A549 (cell line): ENCODE results near the gene ZBTB12. TPM values are rescaled to one million over a fixed set of nuclear protein-coding genes. Genes with fewer than 3 reads are reported as not detected.

Experiments
- ATAC-seq, 2 experiments: fragments of 200-7000 bp in 1 of 2; fragments of >200 bp in 1 of 2; cut with Nextera tagmentation in 1 of 2; cut with Tn5 transposase in 1 of 2; 3 replicates each; pipeline versions ENCODE4 v1.8.0 to v1.9.1; 2018 to 2020; ENCODE audit warnings: mild to moderate bottlenecking in 1 of 2, moderate library complexity in 1 of 2
- CTCF ChIA-PET: fragments of 300-600 bp; sonication (Branson Sonifier 250); formaldehyde crosslinking; extraction: SDS; loops from one replicate; lab custom pipeline; 2021; ENCODE audit warnings: antibody characterized with exemption, inconsistent platforms; lab: Yijun Ruan, JAX
- POLR2A ChIA-PET: fragments of 350-600 bp; formaldehyde crosslinking; extraction: SDS; loops from one replicate; lab custom pipeline; 2021; ENCODE audit warnings: antibody characterized with exemption, inconsistent platforms; lab: Yijun Ruan, JAX
- DNase-seq, 2 experiments: peaks; one replicate each; pipeline versions ENCODE4 v3.0.0 to v3.0.0-alpha.2; 2011 to 2016; ENCODE audit warnings: low read depth in 1 of 2, low spot score in 1 of 2
- FAIRE-seq: peaks from 2 replicates; lab custom pipeline; 2011; peaks lifted over from hg19 to GRCh38; lab: Jason Lieb, UNC
- H3K27ac ChIP-seq, 2 experiments: fragments of >200 bp; sonication (Bioruptor Twin); formaldehyde crosslinking; 3 replicates each; pipeline ENCODE4 v1.5.1; 2016 to 2017
- H3K4me1 ChIP-seq: fragments of >200 bp; sonication (Bioruptor Twin); formaldehyde crosslinking; 3 replicates; pipeline ENCODE4 v1.6.1; 2016
- H3K4me2 ChIP-seq: fragments of >200 bp; sonication (Bioruptor Twin); formaldehyde crosslinking; 3 replicates; pipeline ENCODE4 v1.6.1; 2016
- H3K4me3 ChIP-seq: fragments of >200 bp; sonication (Bioruptor Twin); formaldehyde crosslinking; 3 replicates; pipeline ENCODE4 v1.5.1; 2016
- H3K9me3 ChIP-seq: fragments of >200 bp; sonication (Bioruptor Twin); formaldehyde crosslinking; 3 replicates; pipeline ENCODE4 v1.6.1; 2016
- BCL3 ChIP-seq: fragments of >200 bp; sonication (Bioruptor Twin); formaldehyde crosslinking; IDR thresholded peaks from 3 replicates; pipeline ENCODE4 v1.6.1; 2016
- CEBPB ChIP-seq, 2 experiments: fragments of >200 bp in 1 of 2; sonication (Bioruptor Twin) in 1 of 2; formaldehyde crosslinking in 1 of 2; IDR thresholded peaks; 2 replicates each; pipeline ENCODE4 v1.6.1; 2012 to 2016
- CHD2 ChIP-seq: fragments of 150-350 bp; IDR thresholded peaks from 2 replicates; pipeline ENCODE4 v1.6.1; 2014; ENCODE audit warnings: low read length; ENCODE audit not compliant: partially characterized antibody
- CHD4 ChIP-seq: fragments of 200-600 bp; sonication (generic); IDR thresholded peaks from 2 replicates; pipeline ENCODE4 v1.6.1; 2016; ENCODE audit warnings: antibody characterized with exemption, mild to moderate bottlenecking, borderline replicate concordance
- E2F6 ChIP-seq: IDR thresholded peaks from 2 replicates; pipeline ENCODE4 v1.6.1; 2012; ENCODE audit warnings: low read depth, borderline replicate concordance
- EP300 ChIP-seq, 2 experiments: fragments of >200 bp; sonication (Bioruptor Twin); formaldehyde crosslinking; IDR thresholded peaks; 2 replicates in 1 of 2; 3 replicates in 1 of 2; pipeline ENCODE4 v1.6.1; 2016 to 2017
- ESRRA ChIP-seq: fragments of 150-350 bp; IDR thresholded peaks from 2 replicates; pipeline ENCODE4 v1.6.1; 2014; ENCODE audit warnings: mild to moderate bottlenecking, low read length, borderline replicate concordance
- HDAC2 ChIP-seq: fragments of 200-600 bp; sonication (generic); IDR thresholded peaks from 2 replicates; pipeline ENCODE4 v1.6.1; 2016
- HEYL ChIP-seq: fragments of 250-450 bp; sonication (Bioruptor Pico); IDR thresholded peaks from 2 replicates; pipeline ENCODE4 v1.8.0; 2021; ENCODE audit warnings: mild to moderate bottlenecking, moderate library complexity
- HOXB13 ChIP-seq: fragments of 250-450 bp; sonication (Bioruptor Pico); IDR thresholded peaks from 2 replicates; pipeline ENCODE4 v1.5.0; 2020; ENCODE audit warnings: low read depth, mild to moderate bottlenecking, moderate library complexity
- JUN ChIP-seq, 2 experiments: fragments of >200 bp; sonication (Bioruptor Twin); formaldehyde crosslinking; IDR thresholded peaks; 2 replicates in 1 of 2; 3 replicates in 1 of 2; pipeline ENCODE4 v1.6.1; 2016 to 2017
- JUNB ChIP-seq: fragments of >200 bp; sonication (Bioruptor Twin); formaldehyde crosslinking; IDR thresholded peaks from 2 replicates; pipeline ENCODE4 v1.6.1; 2016
- MAZ ChIP-seq: fragments of 150-350 bp; IDR thresholded peaks from 2 replicates; pipeline ENCODE4 v1.6.1; 2014; ENCODE audit warnings: antibody characterized with exemption, low read depth, low read length, borderline replicate concordance
- MYC ChIP-seq: IDR thresholded peaks from 2 replicates; pipeline ENCODE4 v1.6.1; 2012; ENCODE audit warnings: mild to moderate bottlenecking, inconsistent platforms, low read length, improper control_type of control experiment, borderline replicate concordance
- POLR2A ChIP-seq: IDR thresholded peaks from 2 replicates; pipeline ENCODE4 v1.6.1; 2012; ENCODE audit warnings: mild to moderate bottlenecking, low read length
- POLR2AphosphoS2 ChIP-seq: conservative IDR thresholded peaks from 2 replicates; pipeline ENCODE4 v1.6.1; 2012; ENCODE audit warnings: low read length, improper control_type of control experiment, inconsistent platforms
- RFX5 ChIP-seq: fragments of 450-650 bp; IDR thresholded peaks from 2 replicates; pipeline ENCODE4 v1.7.1; 2014; ENCODE audit warnings: antibody characterized with exemption, mild to moderate bottlenecking, moderate library complexity
- SMC3 ChIP-seq: fragments of >200 bp; sonication (Bioruptor Twin); formaldehyde crosslinking; IDR thresholded peaks from 3 replicates; pipeline ENCODE4 v1.6.1; 2018; ENCODE audit warnings: inconsistent platforms
- SREBF2 ChIP-seq: fragments of 450-650 bp; IDR thresholded peaks from 2 replicates; pipeline ENCODE4 v1.6.1; 2014; ENCODE audit warnings: mild to moderate bottlenecking, moderate library complexity
- ZC3H11A ChIP-seq: fragments of 450-650 bp; IDR thresholded peaks from 2 replicates; pipeline ENCODE4 v1.6.1; 2014; ENCODE audit warnings: antibody characterized with exemption, mild to moderate bottlenecking
- ZFP36 ChIP-seq: fragments of 450-650 bp; IDR thresholded peaks from 2 replicates; pipeline ENCODE4 v1.6.1; 2014; ENCODE audit warnings: borderline replicate concordance; ENCODE audit not compliant: partially characterized antibody
- WGBS: methylation state at CpG from one replicate; pipeline ENCODE4 v1.1.6; 2017; ENCODE audit errors: missing lambda C conversion rate; 5-methylcytosine and 5-hydroxymethylcytosine counted together
- polyA plus RNA-seq, 4 experiments: library from polyadenylated mRNA; depleted of rRNA in 3 of 4; stranded (reverse); fragments of >200 nt; fragmentation: RNase III in 1 of 4; extraction: RNeasy Plus Mini Kit Qiagen cat#74134 plus additional on column Dnase treatment in 1 of 4; gene quantifications; 2 replicates in 3 of 4; 3 replicates in 1 of 4; pipeline ENCODE4 v1.2.3, GENCODE V29; 2011 to 2017
- TF ChIP-seq, protein P1 (sequence below): fragments of 150-350 bp; IDR thresholded peaks from 2 replicates; pipeline ENCODE4 v1.6.1; 2014; ENCODE audit warnings: low read depth, mild to moderate bottlenecking, low read length
- TF ChIP-seq, protein P2 (sequence below): fragments of 450-650 bp; IDR thresholded peaks from 2 replicates; pipeline ENCODE4 v1.6.1; 2014; ENCODE audit warnings: antibody characterized with exemption
- TF ChIP-seq, protein P3 (sequence below): IDR thresholded peaks from 2 replicates; pipeline ENCODE4 v1.6.1; 2012

ZBTB12 gene
- polyA plus RNA-seq, 2 of the 4 experiments (the other 2 are of a cell fraction), result 2.2 to 10.0 TPM

GRCh38 chr6:31898383-31899011 is 3.4 kb downstream of the ZBTB12 start:
- CTCF ChIA-PET, result interaction anchor here (0.6 to 1.9 kb wide), 4 partner anchors 15 to 103 kb away, joined by 3 to 14 read pairs (median 5); no protein-coding TSS in a partner anchor
- TF ChIP-seq JUNB, result no peak
- TF ChIP-seq EP300 (IDR thresholded peaks at IDR 0.05), result no peak
- TF ChIP-seq POLR2A, result no peak
- TF ChIP-seq ZFP36, result no peak
- no peak for TF ChIP-seq BCL3
- TF ChIP-seq SMC3, result no peak
- TF ChIP-seq RFX5, result no peak
- no peak for TF ChIP-seq CHD4
- no peak for TF ChIP-seq E2F6
- no peak for TF ChIP-seq HEYL (CRISPR knock-in tag)
- no peak for TF ChIP-seq HDAC2
- no peak for TF ChIP-seq HOXB13 (CRISPR knock-in tag)
- TF ChIP-seq ZC3H11A, result no peak
- TF ChIP-seq, protein P1, sequence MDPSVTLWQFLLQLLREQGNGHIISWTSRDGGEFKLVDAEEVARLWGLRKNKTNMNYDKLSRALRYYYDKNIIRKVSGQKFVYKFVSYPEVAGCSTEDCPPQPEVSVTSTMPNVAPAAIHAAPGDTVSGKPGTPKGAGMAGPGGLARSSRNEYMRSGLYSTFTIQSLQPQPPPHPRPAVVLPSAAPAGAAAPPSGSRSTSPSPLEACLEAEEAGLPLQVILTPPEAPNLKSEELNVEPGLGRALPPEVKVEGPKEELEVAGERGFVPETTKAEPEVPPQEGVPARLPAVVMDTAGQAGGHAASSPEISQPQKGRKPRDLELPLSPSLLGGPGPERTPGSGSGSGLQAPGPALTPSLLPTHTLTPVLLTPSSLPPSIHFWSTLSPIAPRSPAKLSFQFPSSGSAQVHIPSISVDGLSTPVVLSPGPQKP, result no peak
- no peak for TF ChIP-seq MYC
- no peak for TF ChIP-seq CEBPB (IDR thresholded peaks at IDR 0.05)
- TF ChIP-seq POLR2AphosphoS2, result no peak
- TF ChIP-seq ESRRA, result no peak
- no peak for TF ChIP-seq SREBF2
- ATAC-seq, result peak; percentile 62 to 68; a peak in 5 of 6 replicates
- no peaks in the 10 kb centered on the region for H3K9me3 ChIP-seq
- peak overlapping the region; percentile 91 for H3K4me2 ChIP-seq
- H3K4me1 ChIP-seq, result peaks cover 24% of the 10 kb centered on the region
- peak; percentile 26 to 52 for DNase-seq
- 17% methylated on average over 7 of the region's 8 CpGs for WGBS
- no peak for FAIRE-seq
- POLR2A ChIA-PET, result interaction anchor here (0.6 to 2.1 kb wide), 12 partner anchors 36 to 1347 kb away, joined by 3 to 14 read pairs (median 4); partner anchors contain the start of genes C6orf47, CFB, HSPA1A and HSPA1B
- peak overlapping the region; percentile 89 to 96 for H3K27ac ChIP-seq
- peak overlapping the region; percentile 97 for H3K4me3 ChIP-seq

DNA sequence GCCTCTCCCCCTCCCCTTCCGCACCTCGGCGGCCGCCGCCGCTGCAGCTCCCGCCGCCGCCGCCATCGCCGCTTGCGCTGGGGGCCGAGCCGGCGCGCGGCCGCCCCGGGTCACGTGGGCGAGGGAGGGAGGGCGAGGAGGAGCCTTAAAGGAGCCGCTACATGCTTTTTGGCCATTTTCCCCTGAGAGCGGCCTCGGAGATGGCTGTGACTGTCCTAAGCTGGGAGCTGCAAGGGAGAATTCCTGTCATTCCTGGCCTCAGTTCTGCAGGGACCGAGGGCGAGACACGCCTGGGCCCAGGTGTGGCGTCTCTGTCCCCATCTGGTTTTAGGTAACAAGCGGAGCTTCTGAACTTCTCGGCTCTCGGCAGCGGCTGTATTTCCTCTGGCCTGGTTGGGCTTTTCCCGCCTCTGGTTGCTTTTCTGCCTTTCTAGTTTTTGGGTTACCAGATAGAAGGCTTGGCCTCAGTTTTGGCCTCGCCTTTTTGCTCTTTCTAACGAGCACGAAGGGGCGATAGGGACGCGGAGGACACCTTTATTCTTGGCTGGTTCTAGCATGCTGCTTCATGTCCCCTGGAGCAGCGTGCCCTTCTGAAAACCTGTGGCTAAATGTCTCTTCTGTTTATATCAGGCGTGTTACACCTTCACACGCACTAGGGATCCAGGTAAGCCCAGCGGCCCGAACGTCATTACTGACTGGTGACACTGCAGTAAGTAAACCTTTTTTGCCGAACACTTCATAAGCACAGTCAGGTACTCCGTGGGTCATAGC is 4.1 kb downstream of the ZBTB12 start, which contains the start of gene EHMT2:
TSS of gene EHMT2 (minus strand) at position 87 of the 771 bp plus-strand sequence. CDS start at position 66, 21 bp downstream.
- FAIRE-seq, result no peak
- 0% methylated on average over 23 of the region's 49 CpGs for WGBS

More for the DNA sequence above, 4.1 kb downstream of the ZBTB12 start, which contains the start of gene EHMT2:
- DNase-seq (peak; percentile 61 to 76), ATAC-seq (peak; percentile 61 to 81)
- Histone ChIP-seq H3K9me3 (no peaks in the 10 kb centered on the region), H3K4me1 (peaks cover 21% of the 10 kb centered on the region), H3K4me3 (peak within 1 kb of the TSS; percentile 97), H3K4me2 (peak within 1 kb of the TSS; percentile 91), H3K27ac (peak within 1 kb of the TSS; percentile 89 to 96)
- ChIA-PET POLR2A (interaction anchor here (0.6 to 2.1 kb wide), 10 partner anchors 47 to 1348 kb away, joined by 3 to 14 read pairs (median 4); partner anchors contain the start of genes C6orf47, CFB, HSPA1A and HSPA1B), CTCF (interaction anchor here (0.6 to 1.9 kb wide), 5 partner anchors 14 to 102 kb away, joined by 3 to 14 read pairs (median 4); no protein-coding TSS in a partner anchor)
- TF ChIP-seq MAZ, result 0 out of 2 replicates have a peak, but pooled peaks have one; percentile 18
- TF ChIP-seq, protein P2, sequence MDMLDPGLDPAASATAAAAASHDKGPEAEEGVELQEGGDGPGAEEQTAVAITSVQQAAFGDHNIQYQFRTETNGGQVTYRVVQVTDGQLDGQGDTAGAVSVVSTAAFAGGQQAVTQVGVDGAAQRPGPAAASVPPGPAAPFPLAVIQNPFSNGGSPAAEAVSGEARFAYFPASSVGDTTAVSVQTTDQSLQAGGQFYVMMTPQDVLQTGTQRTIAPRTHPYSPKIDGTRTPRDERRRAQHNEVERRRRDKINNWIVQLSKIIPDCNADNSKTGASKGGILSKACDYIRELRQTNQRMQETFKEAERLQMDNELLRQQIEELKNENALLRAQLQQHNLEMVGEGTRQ, result peak; percentile 73
- no peak for TF ChIP-seq HOXB13 (CRISPR knock-in tag)
- TF ChIP-seq POLR2A, result peak; percentile 44
- no peak for TF ChIP-seq CHD2
- no peak for TF ChIP-seq EP300 (IDR thresholded peaks at IDR 0.05)
- TF ChIP-seq, protein P3, sequence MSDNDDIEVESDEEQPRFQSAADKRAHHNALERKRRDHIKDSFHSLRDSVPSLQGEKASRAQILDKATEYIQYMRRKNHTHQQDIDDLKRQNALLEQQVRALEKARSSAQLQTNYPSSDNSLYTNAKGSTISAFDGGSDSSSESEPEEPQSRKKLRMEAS, result peak; percentile 49
- peak in 1 of 2 experiments; percentile 43; a peak in 1 of 5 replicates for TF ChIP-seq JUN (IDR thresholded peaks at IDR 0.05)
- TF ChIP-seq, all 56 proteins: peak for 5
